Breast epithelium (tissue), 3 donors: Measurements from ENCODE around the gene NID2.

ENCODE experiments used
- CTCF ChIP-seq, 3 donors: fragments of 450-650 bp; IDR thresholded peaks; one replicate each; pipeline ENCODE4 v1.5.1; 2016 to 2017; ENCODE audit warnings: antibody characterized with exemption in 3 of 3, mild to moderate bottlenecking in 3 of 3, moderate library complexity in 3 of 3
- POLR2A ChIP-seq: fragments of 450-650 bp; IDR thresholded peaks from one replicate; pipeline ENCODE4 v1.6.1; 2016; ENCODE audit warnings: antibody characterized with exemption, mild to moderate bottlenecking, moderate library complexity
- POLR2AphosphoS5 ChIP-seq, 3 donors: sonication (generic); formaldehyde crosslinking; IDR thresholded peaks; one replicate each; pipeline ENCODE4 v1.6.1; 2017; ENCODE audit warnings: antibody characterized with exemption in 3 of 3

- TF ChIP-seq CTCF (IDR thresholded peaks at IDR 0.05) (no peak), POLR2AphosphoS5 (IDR thresholded peaks at IDR 0.05) (no peak), POLR2A (no peak)
Observed at GRCh38 chr14:52064174-52064573, 4.7 kb downstream of the NID2 start.
